Non-pigmented ciliary epithelial cell (primary cell): Measurements from ENCODE around the gene GREB1L.

Source experiments
- DNase-seq: peaks from one replicate; pipeline ENCODE4 v3.0.0-alpha.2; 2010; ENCODE audit warnings: low read depth

The GREB1L gene

DNA sequence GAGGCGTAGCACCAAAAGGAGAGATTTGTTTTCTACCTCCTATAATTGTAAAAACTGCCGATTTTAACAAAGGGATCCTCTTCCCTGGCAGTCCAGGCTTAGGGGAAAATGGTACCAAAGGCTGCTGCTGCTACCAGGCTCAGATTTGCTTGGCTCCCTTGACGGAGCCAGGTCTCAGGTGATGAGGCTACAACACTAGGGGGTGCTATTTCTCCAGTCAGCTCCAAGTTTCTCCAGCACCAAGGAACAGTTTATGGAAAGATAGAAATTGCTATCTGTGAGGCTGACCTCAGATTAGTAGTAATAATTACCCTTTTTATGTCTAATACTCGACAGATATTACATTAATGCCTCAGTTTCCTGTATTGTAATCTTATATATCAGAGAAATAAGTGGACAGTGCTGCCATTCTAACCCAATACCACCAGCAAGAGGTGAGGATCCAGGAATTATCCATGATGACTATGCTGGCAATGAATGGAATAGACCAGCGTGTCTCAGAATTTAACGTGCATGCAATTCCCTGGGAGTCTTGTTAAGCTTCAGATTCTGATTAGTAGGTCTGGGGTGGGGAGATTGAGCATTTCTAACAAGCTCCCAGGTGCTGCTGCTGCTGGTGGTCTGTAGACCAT, 247.2 kb downstream of the GREB1L start:
- DNase-seq = no peak

DNA sequence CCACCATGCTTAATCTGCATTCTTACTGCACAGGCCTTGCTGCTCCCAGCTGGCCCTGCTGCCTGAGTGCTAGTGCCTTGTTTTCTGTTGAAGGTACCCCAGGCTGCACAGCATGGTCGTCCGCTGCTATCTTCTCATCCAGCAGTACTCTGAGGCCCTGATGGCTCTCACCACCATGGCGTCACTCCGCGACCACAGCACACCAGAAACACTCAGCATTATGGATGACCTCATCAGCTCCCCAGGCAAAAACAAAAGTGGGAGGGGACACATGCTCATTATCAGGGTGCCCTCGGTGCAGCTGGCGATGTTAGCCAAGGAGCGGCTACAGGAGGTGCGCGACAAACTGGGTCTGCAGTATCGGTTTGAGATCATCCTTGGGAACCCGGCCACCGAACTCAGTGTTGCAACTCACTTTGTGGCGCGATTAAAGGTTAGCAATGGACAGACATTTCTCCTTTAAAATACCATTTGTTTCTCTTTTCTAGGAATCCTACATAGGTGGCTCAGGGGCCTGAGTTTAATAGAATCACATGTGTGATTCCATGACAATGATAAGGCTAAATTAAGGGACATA, 248.0 kb downstream of the GREB1L start:
- DNase-seq = no peak

DNA sequence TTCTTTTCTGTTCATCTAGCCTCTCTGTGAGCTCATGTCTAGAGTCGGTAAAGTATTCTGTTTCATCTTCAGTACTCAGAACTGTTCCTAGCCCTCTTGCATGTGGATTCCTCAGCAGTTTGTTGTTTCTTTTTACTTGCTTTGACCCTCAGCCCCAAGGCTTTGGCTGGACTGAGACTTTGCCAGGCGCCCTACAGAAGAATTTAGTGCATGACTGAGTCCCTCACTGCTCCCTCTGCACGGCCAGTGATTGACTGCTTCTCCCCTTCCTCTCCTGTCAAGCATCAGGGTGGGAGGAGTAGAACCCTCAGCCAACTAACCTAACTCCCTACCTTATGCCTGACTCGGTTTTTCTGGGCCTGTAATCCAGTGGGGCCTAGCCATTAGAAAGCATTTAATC, 248.7 kb downstream of the GREB1L start:
- DNase-seq = no peak

DNA sequence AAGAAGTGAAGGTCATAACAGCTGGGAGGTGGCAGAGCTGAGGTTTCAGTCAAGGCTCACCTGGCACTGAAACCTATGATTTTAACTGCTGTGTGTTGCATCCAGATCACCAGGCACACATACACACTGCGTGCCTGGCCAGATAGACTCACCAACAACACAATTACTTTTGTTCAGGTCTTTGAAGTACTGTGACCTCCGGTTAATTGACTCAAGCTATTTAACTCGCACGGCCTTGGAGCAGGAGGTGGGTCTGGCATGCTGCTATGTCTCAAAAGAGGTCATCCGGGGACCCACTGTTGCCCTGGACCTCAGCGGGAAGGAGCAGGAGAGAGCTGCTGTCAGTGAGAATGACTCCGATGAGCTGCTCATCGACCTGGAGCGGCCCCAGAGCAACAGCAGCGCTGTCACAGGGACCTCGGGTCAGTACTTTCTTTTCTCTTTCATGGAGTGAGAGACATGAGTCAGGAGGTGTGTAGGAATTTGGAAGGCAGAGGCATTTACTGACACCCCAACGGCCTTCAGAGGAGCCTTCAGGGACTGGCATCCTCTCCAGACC, 254.3 kb downstream of the GREB1L start:
- no peak for DNase-seq

DNA sequence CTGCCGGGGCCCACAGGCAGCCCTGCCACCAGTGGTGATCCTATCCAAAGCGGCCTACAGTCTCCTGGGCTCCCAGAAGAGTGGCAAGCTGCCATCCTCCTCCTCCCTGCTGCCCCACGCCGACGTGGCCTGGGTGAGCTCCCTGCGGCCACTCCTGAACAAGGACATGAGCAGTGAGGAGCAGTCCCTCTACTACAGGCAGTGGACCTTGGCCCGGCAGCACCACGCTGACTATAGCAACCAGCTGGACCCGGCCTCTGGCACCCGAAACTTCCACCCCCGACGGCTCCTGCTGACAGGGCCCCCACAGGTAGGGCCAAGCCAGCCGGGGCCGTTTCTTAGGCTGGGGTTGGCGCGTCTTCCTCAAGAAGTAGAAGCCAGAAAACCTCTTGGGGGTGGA, 258.0 kb downstream of the GREB1L start:
- no peak for DNase-seq

DNA sequence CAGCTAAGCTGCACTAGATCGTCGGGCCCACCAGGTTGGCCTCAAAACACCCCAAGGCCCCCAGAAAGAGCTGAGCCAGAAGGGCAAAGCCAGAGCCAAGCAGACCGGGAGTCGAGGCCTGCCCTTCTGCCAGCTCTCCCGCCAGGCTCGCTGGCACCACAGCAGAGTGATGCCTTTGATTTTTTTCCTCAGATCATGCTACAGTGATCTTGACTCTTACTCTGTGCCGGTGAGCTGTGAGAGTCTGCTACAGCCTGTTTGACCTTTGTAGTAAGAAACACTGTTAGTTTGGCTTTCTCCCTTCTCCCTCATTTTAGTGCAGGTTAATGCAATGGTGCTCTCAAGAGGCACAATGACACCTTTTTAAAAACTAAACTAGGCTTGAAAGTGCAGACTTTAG, 260.6 kb downstream of the GREB1L start:
- no peak for DNase-seq

DNA sequence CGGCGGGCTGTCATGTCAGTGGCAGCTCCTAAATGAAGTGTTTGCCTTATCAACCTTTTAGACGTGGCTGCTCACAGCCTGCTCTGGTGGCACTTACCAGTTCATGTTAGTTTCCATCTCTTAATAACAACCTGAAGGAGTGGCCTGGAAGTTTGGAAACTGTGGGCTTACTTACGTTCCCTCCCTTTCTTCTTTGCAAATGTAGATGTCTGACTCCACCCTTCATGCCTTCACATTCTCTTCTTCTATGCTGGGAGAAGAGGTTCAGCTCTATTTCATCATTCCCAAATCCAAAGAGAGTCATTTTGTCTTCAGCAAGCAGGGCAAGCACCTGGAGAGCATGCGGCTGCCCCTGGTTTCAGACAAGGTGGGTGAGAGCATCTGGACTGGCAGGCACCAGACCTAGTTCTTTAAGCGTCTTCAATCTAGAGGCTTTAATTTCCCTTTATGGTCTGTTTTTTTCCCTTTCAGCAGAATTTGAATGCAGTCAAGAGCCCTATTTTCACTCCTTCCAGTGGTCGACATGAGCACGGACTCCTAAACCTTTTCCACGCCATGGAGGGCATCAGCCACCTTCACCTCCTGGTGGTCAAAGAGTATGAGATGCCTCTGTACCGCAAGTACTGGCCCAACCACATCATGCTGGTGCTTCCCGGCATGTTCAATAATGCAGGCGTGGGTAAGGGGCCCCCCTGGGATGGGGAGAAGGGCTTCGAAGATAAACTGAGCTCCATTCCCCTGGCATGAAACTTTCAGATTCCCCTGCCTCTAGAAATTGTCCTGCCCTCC, 266.1 kb downstream of the GREB1L start:
- DNase-seq = no peak

DNA sequence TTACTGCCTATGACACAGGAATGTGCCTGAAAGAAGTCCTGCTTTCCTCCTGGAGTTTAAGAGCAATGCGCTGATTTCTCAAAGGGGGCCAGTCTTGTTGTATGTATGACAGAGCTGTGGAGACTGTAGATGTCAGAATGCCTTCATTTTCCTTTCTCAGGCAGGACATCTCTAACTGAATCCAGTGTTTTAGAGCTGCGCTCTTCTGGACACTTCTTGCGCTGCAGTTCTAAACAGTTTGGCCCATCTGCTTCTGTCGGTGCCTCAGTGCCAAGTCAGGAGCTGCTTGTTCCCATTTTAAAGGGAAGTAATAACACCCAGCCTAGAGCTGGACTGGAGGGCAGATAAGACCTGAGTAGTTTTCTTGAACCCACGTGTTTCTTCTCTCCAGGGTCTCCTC, 267.0 kb downstream of the GREB1L start:
- no peak for DNase-seq

DNA sequence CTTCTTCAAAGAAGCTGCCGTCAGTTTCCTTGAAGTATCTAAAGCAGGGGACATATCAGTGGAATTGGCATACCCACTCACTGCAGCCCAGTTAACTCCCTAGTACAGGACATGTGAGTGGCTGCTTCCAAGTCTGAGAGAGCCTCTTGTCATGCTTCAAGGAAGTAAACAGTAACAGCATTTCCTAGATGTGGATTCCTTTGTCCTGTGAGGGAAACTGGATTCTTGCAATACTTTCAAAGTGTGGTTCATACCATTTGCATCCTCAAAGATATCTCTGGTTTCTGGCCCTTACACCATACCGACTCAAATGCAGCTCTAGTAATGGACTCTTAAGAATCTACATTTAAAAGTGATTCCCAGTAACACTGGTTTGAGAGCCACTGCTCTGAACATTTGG, 271.3 kb downstream of the GREB1L start:
- no peak for DNase-seq

DNA sequence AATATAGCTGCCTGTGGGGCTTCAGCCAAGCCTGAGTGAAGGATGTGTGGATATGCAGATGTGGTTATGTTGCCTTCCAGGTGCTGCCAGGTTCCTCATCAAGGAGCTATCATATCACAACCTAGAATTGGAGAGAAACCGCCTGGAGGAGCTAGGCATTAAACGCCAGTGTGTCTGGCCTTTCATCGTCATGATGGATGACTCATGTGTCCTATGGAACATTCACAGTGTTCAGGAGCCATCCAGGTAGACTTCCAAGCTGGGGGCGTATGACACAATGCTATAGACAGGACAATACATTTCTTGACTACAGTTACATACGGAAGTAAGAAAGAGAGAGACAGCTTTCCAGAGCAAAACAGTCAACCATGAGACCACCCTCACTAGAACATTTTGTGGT, 271.7 kb downstream of the GREB1L start:
- no peak for DNase-seq

DNA sequence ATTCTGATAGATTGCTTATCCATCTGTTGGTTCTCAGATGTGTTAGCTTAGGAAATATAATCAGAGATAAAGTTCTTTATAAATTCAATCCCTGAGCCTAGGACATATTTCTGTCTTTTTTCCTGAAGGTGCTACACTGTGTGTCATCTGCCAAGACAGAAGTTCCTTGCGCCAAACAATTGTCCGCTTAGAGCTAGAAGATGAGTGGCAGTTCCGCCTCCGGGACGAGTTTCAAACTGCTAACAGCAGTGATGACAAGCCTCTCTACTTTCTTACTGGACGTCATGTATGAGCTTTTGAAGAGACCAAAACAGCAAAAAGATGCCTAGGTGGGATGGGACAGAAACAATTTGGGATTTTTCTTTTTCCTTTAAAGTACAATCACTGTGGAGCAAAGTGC, 280.5 kb downstream of the GREB1L start:
- no peak for DNase-seq

DNA sequence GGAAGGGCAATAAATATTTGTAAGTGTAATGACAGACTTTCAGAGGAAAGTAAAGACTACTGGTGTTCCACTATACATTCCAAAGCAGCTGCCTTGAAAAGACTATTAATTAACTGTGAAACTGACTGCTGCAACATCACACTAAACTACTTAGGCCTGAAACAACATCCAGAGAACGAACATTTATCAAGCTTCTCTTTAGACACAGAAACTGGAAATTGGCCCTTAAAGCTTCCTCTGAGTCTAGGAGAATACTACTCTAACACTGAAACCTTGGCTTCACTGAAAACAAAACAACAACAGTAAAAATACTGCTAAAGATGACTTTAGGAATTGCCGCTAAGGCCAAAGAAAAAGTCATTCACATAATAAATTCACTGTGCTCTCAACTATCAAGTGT, 283.9 kb downstream of the GREB1L start:
- no peak for DNase-seq

DNA sequence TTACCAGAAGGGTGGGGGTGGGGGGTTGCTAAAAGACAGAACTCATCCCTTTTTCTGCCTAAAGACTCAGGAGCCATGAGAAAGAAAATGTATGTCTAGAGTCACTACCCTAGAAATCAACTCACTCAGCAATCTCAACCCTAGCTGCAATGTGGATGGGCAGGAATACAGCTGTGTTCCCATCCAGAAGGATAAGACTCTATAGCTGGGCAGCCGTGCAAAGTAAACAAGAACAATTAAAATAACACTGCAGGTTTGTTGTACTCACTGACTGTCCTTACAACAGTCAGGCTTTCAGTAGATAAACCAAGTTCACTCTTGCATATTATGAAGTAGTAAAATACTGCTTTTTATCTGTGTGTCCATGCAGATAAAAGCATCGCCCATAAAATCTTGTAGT, 284.4 kb downstream of the GREB1L start:
- no peak for DNase-seq

DNA sequence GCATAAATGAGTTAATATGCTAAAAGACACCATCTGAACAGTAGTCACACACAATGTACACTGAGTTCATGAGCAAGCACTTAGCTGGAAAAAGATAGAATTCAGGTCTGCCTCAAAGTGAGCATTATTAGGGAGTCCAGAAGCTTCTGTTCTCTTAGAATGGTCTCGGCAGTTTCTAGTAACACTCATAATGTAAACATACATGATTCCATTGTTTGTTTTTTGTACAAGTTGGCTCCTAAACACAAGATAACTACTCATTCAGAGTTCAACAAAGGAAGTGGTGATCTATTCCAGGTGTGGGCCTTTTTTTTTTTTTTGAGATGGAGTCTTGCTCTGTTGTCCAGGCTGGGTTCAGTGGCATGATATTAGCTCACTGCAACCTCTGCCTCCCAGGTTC, 292.3 kb downstream of the GREB1L start:
- DNase-seq = no peak

DNA sequence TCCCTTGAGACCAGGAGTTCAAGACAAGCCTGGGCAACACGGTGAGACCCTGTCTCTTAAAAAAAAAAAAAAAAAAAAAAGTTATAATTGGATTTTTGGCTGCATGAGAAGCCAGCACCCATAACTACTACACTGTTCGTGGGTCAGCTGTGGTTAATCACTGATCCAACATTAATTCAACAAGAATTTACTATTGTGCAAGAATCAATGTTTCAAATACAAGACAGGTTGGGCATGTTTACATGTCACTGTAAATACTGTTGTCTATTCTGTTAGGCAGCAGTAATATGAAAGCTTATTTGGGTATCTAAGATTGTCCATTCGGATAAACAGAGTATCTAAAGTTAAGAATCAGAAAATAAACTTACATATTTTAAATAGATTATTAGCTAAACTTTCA, 296.2 kb downstream of the GREB1L start:
- DNase-seq = no peak

DNA sequence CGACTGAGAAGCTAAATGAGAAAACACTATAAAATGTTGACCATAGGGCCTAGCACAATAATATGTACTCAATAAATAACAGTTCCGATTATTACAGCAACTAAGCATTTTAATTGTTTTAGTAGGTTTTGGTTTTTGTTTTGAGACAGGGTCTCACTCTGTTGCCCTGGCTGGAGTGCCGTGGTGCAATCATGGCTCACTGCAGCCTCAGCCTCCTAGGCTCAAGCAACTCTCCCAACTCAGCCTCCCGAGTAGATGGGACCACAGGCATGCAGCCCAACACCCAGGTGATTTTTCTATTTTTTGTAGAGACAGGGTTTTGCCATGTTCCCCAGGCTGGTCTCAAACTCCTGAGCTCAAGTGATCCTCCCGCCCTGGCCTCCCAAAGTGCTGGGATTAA, 304.4 kb downstream of the GREB1L start:
- no peak for DNase-seq

DNA sequence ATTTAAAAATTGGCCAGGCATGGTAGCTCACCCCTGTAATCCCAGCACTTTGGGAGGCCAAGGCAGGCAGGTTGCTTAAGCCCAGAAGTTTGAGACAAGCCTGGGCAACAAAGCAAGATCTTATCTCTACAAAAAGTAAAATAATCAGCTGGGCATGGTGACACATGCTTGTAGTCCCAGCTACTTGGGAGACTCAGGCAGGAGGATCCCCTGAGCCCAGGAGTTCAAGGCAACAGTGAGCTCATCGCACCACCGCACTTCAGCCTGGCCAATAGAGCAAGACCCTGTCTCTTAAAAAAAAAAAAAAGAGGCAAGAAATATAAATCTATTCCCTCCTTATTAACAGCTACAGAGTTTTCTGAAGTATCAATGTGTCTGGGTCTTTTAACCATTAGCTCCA, 306.6 kb downstream of the GREB1L start:
- no peak for DNase-seq

DNA sequence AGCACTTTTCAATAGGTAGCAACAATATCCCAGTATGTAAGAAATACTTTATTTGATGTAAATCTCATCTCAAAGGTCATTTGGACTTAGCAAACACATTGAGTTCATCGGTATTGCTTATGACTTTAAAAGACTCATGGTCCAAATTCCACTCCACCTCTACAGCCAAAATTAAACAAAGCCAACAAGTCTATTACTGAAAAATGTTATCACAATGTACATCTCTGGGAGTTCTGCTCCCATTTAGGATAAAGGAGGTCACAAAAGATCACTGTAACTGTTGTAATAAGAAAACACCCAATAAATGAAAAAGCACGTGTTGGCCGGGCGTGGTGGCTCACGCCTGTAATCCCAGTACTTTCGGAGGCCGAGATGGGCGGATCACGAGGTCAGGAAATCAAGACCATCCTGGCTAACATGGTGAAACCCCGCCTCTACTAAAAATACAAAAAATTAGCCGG, 308.5 kb downstream of the GREB1L start:
- DNase-seq = no peak

DNA sequence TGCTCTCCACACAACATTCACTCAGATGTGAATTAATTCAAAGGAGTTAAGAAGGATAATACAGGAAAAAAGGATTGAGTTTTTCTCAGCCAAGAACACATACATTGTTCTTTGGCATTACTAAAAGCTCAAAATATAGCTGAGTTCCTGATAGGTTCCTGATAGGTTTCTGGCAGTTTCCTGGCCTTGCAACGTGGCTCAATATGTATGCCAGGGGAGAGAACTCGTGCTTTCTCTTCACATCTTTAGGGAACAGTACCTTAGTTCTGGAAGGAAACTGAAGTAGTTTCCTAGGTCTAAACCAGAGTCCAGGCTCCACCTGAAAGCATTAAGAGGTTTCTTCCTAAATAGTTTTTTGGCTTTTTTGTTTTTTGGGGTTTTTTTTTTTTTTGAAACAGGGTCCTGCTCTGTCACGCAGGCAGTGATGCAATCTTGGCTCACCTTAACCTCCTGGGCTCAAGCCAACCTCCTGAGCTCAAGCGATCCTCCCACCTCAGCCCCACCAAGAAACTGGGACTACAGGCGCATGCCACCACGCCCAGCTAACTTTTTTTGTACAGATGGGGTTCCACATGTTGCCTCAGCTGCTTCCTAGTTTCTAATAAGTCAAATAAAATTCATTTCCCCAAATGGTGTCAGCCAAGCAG, 315.7 kb downstream of the GREB1L start:
- DNase-seq = no peak

DNA sequence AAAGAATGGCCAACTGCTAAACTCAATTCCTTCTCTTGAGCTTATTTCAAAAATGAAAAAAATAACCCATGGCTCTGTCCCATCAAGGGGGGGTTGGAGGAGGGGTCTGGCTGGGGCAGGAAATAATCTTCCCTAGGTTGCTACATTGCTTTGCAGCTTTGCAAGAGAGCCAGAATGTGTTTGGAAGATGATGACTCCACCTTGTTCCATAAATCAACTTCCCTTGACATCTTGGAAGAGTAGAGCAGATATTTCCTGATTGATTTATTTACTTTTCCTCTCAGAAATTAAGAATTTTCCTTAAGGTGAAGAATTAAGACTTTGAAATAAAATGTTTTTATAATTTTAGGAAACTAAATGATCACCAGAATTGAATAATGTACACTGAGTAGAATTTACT, 317.2 kb downstream of the GREB1L start:
- DNase-seq = no peak

DNA sequence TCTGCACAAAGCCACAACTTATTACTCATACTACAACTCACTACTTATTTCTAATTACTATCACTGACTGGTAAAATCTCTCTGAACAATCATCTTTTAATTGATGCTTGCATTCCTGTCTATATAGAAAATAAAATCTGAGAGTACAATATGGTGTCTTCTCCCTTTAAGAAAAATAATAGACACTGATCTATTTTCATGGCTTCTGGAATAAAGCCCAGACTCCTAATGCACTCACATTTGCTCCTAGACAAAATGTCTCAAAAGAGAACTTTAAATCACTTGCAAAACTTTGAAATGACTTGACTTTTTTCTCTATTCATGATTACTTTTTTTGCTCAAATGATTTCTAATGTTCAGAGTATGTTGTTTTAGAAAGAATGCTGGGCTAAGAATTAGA, 329.7 kb downstream of the GREB1L start:
- no peak for DNase-seq
